ENCODE measurements around the gene NABP2. TPM values are rescaled to one million over a fixed set of nuclear protein-coding genes. Genes with fewer than 3 reads are reported as not detected.

NABP2 gene
- total RNA-seq, 1 donor = 26.8 TPM

- no peaks in the 10 kb centered on the region for H3K9me3 ChIP-seq (ENCODE audit: low read depth, low read length)
- peaks cover 34% of the 10 kb centered on the region for H3K79me2 ChIP-seq (ENCODE audit: insufficient read depth, low read length)
- no peak overlapping the region for H3K4me2 ChIP-seq (ENCODE audit: insufficient read depth, low read length)
- H4K20me1 ChIP-seq (ENCODE audit: insufficient read depth, low read length) = peaks cover 47% of the 10 kb centered on the region
- DNase-seq (ENCODE audit: insufficient read length, low spot score, missing footprints) = peak; percentile 41
- H3K36me3 ChIP-seq (ENCODE audit: insufficient read depth, low read length) = peaks cover 90% of the 10 kb centered on the region
- peaks cover 6% of the 10 kb centered on the region for H3K4me1 ChIP-seq (ENCODE audit: insufficient read depth, low read length)
- no peak overlapping the region for H3K27ac ChIP-seq (ENCODE audit: low read depth, low read length)
- H2AFZ ChIP-seq (ENCODE audit: low read length) = no peak overlapping the region
- H3K27me3 ChIP-seq (ENCODE audit: insufficient read depth, low read length) = no peaks in the 10 kb centered on the region
- TF ChIP-seq CTCF (IDR thresholded peaks at IDR 0.05; ENCODE audit: extremely low read depth, low read depth, low read length) = no peak
- no peak overlapping the region for H3K4me3 ChIP-seq (ENCODE audit: insufficient read depth, low read length)
Measured at GRCh38 chr12:56248711-56249110, 24.6 kb downstream of the NABP2 start.

GRCh38 chr12:56252649-56253048 lies 28.5 kb downstream of the NABP2 start:
- H3K79me2 ChIP-seq (ENCODE audit: insufficient read depth, low read length) = peaks cover 70% of the 10 kb centered on the region
- H3K36me3 ChIP-seq (ENCODE audit: insufficient read depth, low read length) = peaks cover 85% of the 10 kb centered on the region
- TF ChIP-seq CTCF (IDR thresholded peaks at IDR 0.05; ENCODE audit: extremely low read depth, low read depth, low read length) = no peak
- no peak overlapping the region for H2AFZ ChIP-seq (ENCODE audit: low read length)
- H3K4me1 ChIP-seq (ENCODE audit: insufficient read depth, low read length) = peaks cover 18% of the 10 kb centered on the region
- no peaks in the 10 kb centered on the region for H3K9me3 ChIP-seq (ENCODE audit: low read depth, low read length)
- no peak overlapping the region for H3K4me2 ChIP-seq (ENCODE audit: insufficient read depth, low read length)
- peak; percentile 50 for DNase-seq (ENCODE audit: insufficient read length, low spot score, missing footprints)
- no peaks in the 10 kb centered on the region for H3K27me3 ChIP-seq (ENCODE audit: insufficient read depth, low read length)
- no peak overlapping the region for H3K4me3 ChIP-seq (ENCODE audit: insufficient read depth, low read length)
- peaks cover 65% of the 10 kb centered on the region for H4K20me1 ChIP-seq (ENCODE audit: insufficient read depth, low read length)
- H3K27ac ChIP-seq (ENCODE audit: low read depth, low read length) = no peak overlapping the region

GRCh38 chr12:56253091-56253490 lies 28.9 kb downstream of the NABP2 start:
- no peak overlapping the region for H3K4me2 ChIP-seq (ENCODE audit: insufficient read depth, low read length)
- no peak overlapping the region for H3K4me3 ChIP-seq (ENCODE audit: insufficient read depth, low read length)
- no peak for TF ChIP-seq CTCF (IDR thresholded peaks at IDR 0.05; ENCODE audit: extremely low read depth, low read depth, low read length)
- H3K27ac ChIP-seq (ENCODE audit: low read depth, low read length) = no peak overlapping the region
- peaks cover 62% of the 10 kb centered on the region for H4K20me1 ChIP-seq (ENCODE audit: insufficient read depth, low read length)
- peaks cover 18% of the 10 kb centered on the region for H3K4me1 ChIP-seq (ENCODE audit: insufficient read depth, low read length)
- H3K36me3 ChIP-seq (ENCODE audit: insufficient read depth, low read length) = peaks cover 80% of the 10 kb centered on the region
- peaks cover 72% of the 10 kb centered on the region for H3K79me2 ChIP-seq (ENCODE audit: insufficient read depth, low read length)
- DNase-seq (ENCODE audit: insufficient read length, low spot score, missing footprints) = peak; percentile 37
- H3K9me3 ChIP-seq (ENCODE audit: low read depth, low read length) = no peaks in the 10 kb centered on the region
- H2AFZ ChIP-seq (ENCODE audit: low read length) = no peak overlapping the region
- H3K27me3 ChIP-seq (ENCODE audit: insufficient read depth, low read length) = no peaks in the 10 kb centered on the region

GRCh38 chr12:56255671-56256070 lies 31.5 kb downstream of the NABP2 start:
- Histone ChIP-seq H3K36me3 (ENCODE audit: insufficient read depth, low read length) (peaks cover 58% of the 10 kb centered on the region), H3K79me2 (ENCODE audit: insufficient read depth, low read length) (peaks cover 64% of the 10 kb centered on the region), H2AFZ (ENCODE audit: low read length) (no peak overlapping the region), H3K4me1 (ENCODE audit: insufficient read depth, low read length) (peaks cover 27% of the 10 kb centered on the region), H3K4me2 (ENCODE audit: insufficient read depth, low read length) (peak overlapping the region; percentile 90), H3K27me3 (ENCODE audit: insufficient read depth, low read length) (no peaks in the 10 kb centered on the region), H3K9me3 (ENCODE audit: low read depth, low read length) (no peaks in the 10 kb centered on the region), H4K20me1 (ENCODE audit: insufficient read depth, low read length) (peaks cover 53% of the 10 kb centered on the region), H3K27ac (ENCODE audit: low read depth, low read length) (peak overlapping the region; percentile 78), H3K4me3 (ENCODE audit: insufficient read depth, low read length) (no peak overlapping the region)
- DNase-seq (ENCODE audit: insufficient read length, low spot score, missing footprints) = peak; percentile 50
- no peak for TF ChIP-seq CTCF (IDR thresholded peaks at IDR 0.05; ENCODE audit: extremely low read depth, low read depth, low read length)
